ENCODE data around the gene ZRANB2.

ZRANB2 gene

GRCh38 chr1:71028981-71029380 lies 51.9 kb downstream of the ZRANB2 start:
- TF ChIP-seq, protein P1, sequence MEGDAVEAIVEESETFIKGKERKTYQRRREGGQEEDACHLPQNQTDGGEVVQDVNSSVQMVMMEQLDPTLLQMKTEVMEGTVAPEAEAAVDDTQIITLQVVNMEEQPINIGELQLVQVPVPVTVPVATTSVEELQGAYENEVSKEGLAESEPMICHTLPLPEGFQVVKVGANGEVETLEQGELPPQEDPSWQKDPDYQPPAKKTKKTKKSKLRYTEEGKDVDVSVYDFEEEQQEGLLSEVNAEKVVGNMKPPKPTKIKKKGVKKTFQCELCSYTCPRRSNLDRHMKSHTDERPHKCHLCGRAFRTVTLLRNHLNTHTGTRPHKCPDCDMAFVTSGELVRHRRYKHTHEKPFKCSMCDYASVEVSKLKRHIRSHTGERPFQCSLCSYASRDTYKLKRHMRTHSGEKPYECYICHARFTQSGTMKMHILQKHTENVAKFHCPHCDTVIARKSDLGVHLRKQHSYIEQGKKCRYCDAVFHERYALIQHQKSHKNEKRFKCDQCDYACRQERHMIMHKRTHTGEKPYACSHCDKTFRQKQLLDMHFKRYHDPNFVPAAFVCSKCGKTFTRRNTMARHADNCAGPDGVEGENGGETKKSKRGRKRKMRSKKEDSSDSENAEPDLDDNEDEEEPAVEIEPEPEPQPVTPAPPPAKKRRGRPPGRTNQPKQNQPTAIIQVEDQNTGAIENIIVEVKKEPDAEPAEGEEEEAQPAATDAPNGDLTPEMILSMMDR (IDR thresholded peaks at IDR 0.05; ENCODE audit: low read depth, low read length): no peak
- DNase-seq (ENCODE audit: extremely low read depth, low read depth): no peak

DNA sequence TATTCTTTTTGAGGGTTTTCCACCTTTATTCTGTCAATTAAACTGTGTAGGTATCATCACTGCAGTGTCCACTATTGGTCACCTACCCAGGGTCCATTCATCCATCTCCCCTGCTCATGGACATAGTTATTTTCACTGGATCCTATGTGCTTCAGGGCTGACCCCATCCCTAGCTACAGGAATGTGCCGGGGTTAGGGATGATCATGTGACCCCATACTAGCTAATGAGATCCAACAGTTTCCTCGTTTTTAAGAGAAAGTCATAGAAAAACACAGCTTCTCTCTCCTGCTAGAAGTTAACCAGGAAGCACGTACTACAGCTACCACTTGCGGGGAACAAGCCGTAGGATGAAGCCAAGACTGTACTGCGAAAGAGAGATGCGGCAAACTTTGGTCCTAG lies 52.8 kb downstream of the ZRANB2 start:
- no peak for DNase-seq (ENCODE audit: extremely low read depth, low read depth)

DNA sequence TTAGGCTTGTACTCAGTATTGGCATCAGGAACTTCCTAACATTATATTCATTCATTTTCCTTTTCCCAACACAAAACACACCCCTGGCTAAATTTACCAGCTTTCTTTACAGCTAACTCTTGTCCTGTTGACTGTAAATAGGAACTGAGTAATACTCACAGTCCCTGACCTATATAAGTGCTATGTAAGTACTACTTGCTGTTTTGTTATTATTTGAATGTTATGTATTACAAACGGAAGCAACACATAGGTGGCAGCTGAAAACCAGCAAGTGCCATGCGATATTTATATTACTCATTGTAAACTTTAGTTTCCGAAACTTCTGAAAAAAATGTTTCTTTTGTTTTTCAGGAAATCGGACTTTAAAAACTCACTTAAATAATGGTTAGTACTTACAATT lies 54.7 kb downstream of the ZRANB2 start:
- no peak for DNase-seq (ENCODE audit: extremely low read depth, low read depth)
- TF ChIP-seq, protein P1 (IDR thresholded peaks at IDR 0.05; ENCODE audit: low read depth, low read length): no peak

More for the DNA sequence above, 52.8 kb downstream of the ZRANB2 start:
- TF ChIP-seq, protein P1 (IDR thresholded peaks at IDR 0.05; ENCODE audit: low read depth, low read length): no peak

- DNase-seq (ENCODE audit: extremely low read depth, low read depth): no peak
- TF ChIP-seq, protein P1 (IDR thresholded peaks at IDR 0.05; ENCODE audit: low read depth, low read length): no peak
Measured at GRCh38 chr1:71023515-71023914, 57.3 kb downstream of the ZRANB2 start.

DNA sequence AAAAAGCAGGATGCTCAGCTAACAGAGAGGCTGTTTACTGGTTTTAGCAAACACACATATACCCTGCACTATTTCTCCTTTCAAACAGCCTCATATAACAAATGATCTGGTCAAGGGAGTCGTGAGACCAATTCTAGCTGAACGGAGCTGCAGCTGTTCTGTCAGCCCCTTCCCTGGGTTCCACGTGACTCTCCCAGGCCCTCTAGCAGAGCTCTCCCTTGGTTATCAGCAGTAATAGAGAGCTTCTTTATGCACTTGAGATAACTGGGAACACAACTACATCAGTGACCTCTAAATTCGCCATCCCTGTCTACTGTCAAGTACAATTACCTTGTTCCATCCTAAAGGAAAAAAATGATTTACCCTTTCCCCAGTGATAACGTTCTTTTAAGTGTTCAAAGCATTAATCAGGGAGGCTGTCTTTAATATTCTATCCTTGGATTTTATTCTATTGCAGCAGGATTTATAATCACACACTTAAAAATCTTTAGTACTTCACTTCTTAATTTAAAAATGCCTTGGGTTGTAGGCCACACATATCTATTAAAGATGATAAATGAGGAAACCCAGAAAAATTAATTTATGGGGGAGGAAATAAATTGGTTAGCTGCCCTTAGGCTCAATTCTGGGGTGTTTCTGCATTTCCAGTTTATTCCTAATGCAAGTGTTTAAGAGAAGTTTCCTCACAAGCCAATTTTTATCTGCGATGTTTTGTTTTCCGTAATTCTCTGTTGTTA lies 61.4 kb downstream of the ZRANB2 start:
- no peak for DNase-seq (ENCODE audit: extremely low read depth, low read depth)
- TF ChIP-seq, protein P1 (IDR thresholded peaks at IDR 0.05; ENCODE audit: low read depth, low read length): no peak

- TF ChIP-seq, protein P1 (IDR thresholded peaks at IDR 0.05; ENCODE audit: low read depth, low read length): no peak
- DNase-seq (ENCODE audit: extremely low read depth, low read depth): no peak
Measured at GRCh38 chr1:71018791-71019190, 62.0 kb downstream of the ZRANB2 start.

GRCh38 chr1:71015745-71016144 lies 65.1 kb downstream of the ZRANB2 start:
- no peak for DNase-seq (ENCODE audit: extremely low read depth, low read depth)
- TF ChIP-seq, protein P1 (IDR thresholded peaks at IDR 0.05; ENCODE audit: low read depth, low read length): no peak

Data from AG09319 (cell line).